Measurements from ENCODE around the gene SCN5A. TPM values are rescaled to one million over a fixed set of nuclear protein-coding genes. Genes with fewer than 3 reads are reported as not detected.

SCN5A gene
- total and polyA plus RNA-seq, 2 of the 8 experiments (the other 6 are each of a cell fraction or from before 2014, with no cell fraction given): 4.8 to 11.4 TPM

GRCh38 chr3:38645601-38646000 is 3.9 kb downstream of the SCN5A start (continued):
- TF ChIP-seq MAX (IDR thresholded peaks at IDR 0.05) (no peak), CBX8 (IDR thresholded peaks at IDR 0.05; ENCODE audit: borderline replicate concordance, low read depth, low read length) (no peak), CTCF (IDR thresholded peaks at IDR 0.05; ENCODE audit: control extremely low read depth in 1 of 3, insufficient read depth in 1 of 3, low read depth in 1 of 3, low read length in 3 of 3) (no peak), RFX5 (IDR thresholded peaks at IDR 0.05; ENCODE audit: borderline replicate concordance, low read depth, low read length) (no peak), BACH1 (IDR thresholded peaks at IDR 0.05; ENCODE audit: low read length) (no peak)
